NK-92 (cell line): ENCODE data around the gene ARHGAP32.

Experiments used
- DNase-seq: peaks from one replicate; lab custom pipeline; 2025; ENCODE audit not compliant: unreplicated experiment; lab: John Stamatoyannopoulos, UW

The ARHGAP32 gene

DNA sequence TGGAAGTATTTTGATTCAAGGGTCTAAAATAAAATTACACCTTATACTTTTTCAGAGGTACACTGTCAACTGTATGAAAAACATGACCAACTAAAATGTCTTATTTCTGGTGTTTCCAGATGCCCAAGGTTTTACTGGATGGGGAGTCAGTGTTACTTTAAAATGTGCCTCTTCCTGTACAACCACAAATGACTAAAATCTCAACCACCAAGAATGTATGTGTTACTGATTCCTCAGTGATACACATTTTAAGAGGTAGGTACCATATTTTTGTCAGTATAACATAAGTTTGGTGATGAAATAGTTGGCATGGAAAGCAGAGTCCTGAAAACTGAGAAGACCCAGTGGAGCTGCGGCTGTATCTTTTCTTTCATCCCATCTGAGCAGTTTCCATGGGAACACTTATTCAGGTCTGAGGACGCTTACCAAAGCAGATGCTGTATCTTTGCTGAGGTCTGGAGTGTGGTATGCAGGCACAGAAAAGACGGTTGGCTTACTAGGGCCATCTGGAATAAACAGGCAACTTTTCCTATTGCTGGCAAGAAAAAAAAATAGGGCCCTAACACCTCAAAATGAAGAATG, 228.3 kb downstream of the ARHGAP32 start:
- no peak for DNase-seq

DNA sequence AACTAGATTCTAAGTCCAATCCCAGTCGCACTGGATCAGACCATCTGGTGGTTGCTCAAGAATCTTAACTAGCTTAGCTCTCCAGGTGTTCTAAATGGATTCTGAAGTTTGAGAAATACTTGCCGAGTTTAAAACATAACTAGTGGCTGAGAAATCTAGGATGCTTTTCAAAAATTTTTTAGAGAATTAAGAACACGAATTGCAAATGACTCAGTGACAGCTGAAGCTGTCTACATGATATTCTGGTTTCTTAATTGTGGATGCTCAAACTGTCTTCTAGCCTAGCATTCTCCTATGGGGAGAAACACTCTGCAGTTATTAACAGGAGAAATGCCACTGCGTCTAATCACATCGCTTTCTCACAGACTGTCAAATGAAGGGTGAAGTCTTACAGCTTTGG, 229.2 kb downstream of the ARHGAP32 start:
- DNase-seq, result no peak

DNA sequence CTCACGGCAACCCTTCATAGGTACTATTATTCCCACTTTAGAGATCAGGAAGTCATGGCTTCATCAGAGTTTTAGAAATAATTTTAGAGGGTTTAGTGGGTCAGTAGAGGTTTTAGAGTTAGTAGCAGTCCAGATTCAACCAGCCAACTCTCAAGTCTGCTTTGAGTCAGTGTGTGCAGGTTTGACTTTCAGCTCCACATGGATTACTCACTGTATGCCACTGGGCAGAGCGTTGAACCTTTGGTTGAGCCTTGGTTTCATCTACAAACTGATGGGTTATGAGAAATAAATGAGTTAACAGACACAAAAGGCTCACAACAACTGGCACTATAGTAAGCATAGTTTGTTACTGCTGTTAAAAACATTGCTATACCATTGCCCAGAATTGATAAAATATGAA, 230.5 kb downstream of the ARHGAP32 start:
- DNase-seq, result no peak

DNA sequence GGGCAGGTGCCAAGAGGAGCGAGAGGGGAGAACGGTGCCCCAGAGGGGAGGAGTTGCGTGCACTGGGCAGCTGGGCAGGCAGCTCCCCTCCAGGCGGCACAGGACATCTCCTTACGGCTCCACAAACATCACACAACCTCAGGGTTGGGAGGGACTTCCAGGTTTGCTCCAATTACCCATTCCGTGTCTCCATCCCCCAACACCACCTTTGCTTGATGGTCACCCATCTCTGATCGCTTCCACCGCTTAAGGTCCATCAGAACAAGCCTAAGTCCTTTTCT, 235.0 kb downstream of the ARHGAP32 start:
- no peak for DNase-seq

DNA sequence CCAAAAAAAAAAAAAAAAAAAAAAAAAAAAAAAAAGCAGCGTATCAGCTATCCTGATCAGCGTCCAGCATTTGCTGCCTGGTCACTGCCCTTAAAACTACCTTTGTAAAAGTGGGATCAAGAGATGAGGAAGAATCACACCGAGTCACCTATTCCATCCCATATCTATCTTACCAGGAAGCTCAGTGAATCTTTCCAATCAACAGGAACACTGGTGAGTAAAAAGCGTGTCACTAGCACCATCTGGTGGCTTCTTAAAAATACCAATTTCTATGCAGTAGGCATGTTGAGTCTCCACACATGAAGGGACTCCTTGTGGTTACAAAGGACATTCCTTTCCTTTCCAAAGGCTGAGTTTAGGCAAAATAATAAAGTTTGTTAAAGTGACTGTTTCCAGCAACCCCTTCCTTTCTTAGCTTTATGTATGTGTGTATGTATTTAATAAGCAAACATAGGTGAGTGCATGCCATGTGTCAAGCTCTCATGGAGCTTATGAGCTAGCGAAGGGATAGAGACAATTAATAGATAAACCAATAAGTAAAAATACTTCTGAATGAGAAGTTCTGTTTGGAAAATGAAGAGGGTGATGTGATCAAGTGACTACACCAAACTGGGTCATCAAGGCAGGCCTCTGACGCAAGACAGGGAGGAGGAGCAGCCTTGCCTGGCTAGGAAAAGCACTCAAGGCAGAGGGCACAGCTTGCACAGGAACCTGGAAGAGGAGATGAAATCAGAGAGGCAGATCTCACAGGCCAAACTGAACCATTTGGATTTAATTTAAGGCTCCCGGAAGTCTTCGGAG, 235.5 kb downstream of the ARHGAP32 start:
- DNase-seq, result no peak

DNA sequence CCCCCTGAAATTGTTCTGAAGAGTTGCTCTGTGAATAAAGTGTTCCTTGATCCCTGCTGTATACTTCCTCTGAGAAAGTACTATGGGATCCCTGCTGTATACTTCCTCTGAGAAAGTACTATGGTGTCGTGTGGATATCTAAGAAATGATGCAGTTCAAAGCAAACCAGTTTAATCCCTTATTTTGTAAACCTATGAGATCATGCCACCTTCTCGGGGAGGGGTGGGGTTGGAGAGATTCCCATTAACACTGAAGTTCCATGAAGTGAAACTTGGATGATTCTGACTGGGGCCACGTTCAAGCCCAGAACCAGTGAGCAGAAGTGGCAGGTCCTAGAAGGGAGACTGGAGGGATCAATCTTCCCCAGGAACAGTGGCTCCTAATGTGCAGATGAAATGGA, 236.5 kb downstream of the ARHGAP32 start:
- no peak for DNase-seq

DNA sequence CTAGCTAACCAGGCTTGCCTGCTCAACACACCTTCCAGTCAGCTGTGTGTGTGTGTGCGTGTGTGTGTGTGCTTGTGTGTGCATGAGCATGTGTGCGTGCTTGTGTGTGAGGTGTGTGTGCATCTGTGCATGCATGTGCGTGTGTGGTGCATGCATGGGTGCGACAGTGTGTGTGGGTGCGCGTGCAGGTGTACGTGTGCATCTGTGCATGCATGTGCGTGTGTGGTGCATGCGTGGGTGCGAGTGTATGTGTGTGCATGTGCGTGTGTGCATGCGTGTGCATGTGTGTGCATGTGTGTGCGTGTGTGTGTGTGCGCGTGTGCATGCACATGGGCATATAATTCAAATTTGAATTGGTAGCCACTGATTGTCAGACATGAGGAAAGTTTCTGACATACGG, 239.0 kb downstream of the ARHGAP32 start:
- no peak for DNase-seq

DNA sequence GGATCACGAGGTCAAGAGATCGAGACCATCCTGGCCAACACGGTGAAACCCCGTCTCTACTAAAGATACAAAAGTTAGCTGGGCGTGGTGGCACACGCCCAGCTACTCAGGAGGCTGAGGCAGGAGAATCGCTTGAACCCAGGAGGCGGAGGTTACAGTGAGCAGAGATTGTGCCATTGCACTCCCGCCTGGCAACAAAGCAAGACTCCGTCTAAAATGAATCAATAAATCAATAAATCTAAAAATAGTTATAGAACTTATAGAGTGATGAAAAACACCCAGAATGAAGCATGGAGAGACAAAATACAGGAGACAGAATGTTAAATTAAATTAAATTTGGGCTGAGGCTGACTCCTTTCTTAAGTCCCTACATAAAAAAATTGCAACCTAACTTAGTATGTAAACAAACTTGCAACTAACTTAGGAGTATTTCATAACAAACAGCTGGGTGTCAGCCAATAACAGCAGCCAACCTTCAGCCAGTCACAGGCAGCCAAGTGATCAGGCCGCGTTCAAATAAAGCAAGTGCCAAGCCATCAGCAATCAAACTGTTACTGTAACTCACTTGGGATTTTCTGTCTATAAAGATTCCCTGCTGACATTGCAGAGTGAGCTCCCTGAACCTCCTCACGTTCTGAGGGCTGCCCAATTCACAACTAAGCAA, 242.2 kb downstream of the ARHGAP32 start:
- DNase-seq, result no peak

DNA sequence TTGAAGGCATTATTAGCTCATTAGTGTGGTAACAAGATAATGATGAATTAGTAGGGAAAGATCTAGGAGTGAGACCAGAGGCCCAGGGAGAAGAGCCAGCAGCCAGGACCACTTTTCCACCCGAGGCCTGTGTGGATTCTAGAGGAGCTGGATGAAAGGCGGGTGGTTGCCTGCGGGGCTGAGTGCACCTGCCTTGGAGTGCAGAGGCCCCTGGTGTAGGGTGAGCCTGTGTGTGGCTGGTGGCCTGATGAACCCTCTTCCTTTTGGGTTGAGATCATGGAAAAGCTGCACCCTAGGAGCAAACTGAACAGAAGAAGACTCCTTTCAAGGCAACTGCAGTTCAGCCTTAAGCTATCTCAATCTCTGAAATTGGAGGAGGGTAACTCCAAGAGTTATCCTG, 243.5 kb downstream of the ARHGAP32 start:
- DNase-seq, result no peak

DNA sequence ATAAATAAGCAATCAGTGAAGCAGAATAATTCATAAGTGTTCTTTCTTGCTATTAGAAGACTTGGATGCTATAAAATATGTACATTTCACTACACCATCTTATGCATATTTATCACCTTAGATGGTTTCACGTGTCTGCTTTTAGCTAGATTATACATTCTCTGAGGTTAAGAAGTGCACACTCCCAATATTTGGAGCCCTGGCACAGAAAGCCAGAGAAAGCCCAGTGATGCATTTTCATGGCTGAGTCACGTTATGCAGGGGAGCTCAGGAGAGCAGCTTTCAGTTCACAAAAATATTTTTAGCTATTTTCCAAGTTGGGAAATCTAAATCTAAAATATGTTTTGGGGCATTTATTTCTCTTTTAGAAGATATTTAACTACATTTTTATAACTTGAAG, 244.4 kb downstream of the ARHGAP32 start:
- no peak for DNase-seq

DNA sequence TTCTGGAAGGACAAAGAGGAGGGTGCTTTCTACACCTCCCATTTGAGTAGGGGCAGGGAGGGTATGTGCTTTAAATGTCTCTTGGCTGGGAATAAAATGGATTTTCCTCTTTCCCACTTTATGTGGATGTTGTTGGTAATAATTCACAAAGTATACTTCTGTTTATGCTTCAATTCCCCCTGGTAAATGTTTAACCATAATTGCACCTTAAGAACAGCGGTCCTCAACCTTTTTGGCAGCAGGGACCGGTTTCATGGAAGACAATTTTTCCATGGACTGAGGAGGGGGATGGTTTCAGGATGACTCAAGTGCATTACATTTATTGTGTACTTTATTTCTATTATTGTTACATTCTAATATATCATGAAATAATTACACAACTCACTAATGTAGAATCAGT, 245.5 kb downstream of the ARHGAP32 start:
- no peak for DNase-seq

DNA sequence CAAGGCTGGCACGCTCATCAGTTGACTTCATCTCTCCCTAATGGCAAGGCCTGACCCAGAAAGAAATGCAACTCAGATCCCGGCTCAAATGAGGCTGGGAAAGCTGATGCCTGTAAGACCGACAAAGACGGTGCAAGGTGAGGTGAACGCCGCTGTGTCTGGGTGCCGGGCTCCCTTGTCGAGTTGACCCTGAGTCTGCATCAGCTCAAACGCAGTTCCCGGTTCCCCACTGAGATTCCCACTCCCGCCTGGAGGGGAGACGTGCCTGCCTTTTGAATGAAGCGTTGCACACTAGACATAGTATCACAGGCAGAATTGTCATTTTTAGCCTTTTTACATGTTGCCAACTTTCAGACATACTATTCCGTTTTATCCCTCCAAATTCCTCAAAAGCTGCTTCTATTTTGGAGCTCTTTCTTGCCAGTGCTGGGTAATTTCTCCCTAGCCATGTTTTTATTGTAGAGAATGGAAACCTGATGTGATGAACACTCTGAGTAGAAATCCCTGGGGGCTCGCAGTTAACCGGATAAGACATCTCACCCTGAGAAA, 248.6 kb downstream of the ARHGAP32 start:
- DNase-seq, result no peak

DNA sequence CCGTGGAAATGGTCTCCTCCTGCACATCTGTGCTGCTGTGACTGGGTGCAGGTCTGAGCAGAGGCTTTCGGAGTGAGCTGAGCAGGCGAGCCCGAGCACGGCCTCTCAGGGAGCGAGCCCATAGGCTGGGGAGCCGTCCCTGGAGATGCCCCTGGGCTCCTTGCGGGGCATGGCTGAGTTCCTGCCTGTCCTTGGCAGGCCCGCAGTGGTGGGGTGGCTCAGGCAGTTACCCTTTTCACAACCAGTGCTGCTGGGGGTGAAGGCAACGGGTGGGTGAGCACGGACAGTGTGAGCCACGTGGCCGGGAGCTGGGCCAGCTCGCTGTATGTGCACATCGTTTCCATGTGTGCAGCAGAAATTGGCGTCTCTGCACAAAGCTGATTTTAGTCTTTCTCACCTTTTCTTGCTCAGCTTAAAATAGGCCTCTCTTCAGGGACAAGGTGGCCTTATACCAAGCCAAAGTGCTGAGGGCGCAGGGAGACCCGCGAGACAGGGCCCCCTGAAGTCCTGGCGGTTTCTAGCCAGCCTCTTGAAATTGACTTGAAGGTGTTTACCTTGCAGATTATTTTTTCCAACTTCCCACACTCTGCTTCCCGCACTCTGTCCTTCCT, 249.2 kb downstream of the ARHGAP32 start, which contains the start of gene TP53AIP1:
Gene TP53AIP1, minus strand, starts transcription at position 55 of the 611 bp plus-strand sequence. CDS start 5,053 bp downstream, outside the sequence.
- DNase-seq, result no peak

DNA sequence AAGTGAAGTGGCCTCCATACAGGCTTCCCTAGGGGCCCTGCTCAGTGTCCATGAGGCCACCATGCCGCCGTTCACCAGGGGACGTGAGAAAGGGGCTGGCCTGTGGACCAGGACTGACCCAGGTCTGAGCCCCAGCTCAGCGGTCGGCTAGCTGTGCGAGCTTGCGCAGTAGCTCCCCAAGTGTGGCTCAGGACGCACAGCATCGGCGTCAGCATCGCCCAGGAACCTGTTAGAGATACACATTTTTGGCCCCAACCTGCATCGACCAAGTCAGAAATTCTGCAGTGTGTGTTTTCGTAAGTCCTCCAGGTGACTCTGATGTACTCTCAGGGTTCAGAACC, 249.9 kb downstream of the ARHGAP32 start:
- no peak for DNase-seq

DNA sequence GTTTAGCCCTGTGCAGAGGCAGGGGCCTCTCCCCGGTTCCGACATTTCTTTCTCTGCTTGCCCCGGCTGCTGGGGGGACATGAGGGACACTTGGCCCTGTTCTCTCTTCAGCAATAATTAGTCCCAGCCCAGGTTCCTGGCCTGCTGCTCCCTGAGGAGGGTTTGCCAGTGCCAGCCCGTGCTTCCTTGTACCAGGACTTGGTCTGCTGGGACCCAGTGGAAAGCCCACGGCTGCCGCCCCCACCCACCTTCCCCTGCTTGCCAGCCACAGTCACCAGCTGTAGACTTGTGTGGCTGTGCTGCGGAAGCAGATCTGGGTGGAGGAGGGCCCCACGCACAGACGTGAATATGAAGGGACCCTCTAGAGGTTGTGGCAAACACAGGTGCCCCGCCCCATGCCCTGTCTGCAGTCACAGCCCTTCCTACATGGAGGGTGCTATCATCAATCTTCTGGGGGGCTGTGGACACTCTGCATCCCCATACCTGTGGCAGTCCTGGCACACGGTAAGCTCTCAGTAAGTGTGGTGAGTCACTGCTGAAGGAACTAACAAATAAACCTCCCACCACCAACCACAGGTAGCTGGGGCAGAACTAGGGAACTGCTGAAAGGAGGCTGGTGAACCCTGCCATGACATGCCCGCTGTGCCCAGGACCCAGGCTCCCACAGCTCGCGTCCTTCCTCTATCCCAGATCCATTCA, 250.4 kb downstream of the ARHGAP32 start:
- DNase-seq, result no peak

DNA sequence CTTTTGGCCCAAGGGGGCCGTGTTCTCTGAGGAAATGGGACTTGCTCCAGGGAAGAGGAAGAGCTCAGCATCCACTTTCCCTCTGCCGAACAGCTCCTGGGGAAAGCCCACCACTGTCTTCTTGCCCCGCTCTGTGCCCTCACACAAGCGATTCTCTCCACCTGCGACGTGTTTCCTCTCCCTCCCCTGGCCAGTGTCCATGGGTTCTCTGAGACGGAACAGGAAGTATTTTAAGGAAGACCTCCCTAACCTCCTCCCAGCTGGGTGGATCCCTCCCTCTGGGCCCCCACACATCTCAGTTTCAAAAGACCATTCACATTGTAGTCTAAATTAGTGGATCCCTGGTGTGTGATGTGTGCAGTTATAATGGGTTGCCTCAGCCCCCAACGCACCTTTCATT, 251.0 kb downstream of the ARHGAP32 start:
- no peak for DNase-seq

DNA sequence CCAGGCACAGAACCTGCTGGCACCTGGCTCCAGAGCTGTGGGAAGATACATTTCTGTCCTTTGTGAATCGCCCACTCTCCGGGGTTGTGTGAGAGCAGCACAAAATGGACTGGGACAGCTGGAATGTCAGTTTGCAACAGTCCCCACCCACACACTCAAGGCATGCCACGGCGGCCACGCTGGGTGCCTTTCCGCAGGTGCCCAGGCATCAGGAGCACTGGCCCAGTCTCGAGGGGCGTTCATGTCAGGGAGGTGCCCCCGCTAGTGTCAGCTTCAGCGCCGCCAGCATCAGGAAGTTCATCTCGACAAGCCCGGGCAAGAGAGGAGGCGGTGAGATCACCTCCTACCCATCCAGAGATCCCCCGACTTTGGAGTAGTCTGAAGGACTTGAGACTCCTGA, 251.5 kb downstream of the ARHGAP32 start:
- no peak for DNase-seq

DNA sequence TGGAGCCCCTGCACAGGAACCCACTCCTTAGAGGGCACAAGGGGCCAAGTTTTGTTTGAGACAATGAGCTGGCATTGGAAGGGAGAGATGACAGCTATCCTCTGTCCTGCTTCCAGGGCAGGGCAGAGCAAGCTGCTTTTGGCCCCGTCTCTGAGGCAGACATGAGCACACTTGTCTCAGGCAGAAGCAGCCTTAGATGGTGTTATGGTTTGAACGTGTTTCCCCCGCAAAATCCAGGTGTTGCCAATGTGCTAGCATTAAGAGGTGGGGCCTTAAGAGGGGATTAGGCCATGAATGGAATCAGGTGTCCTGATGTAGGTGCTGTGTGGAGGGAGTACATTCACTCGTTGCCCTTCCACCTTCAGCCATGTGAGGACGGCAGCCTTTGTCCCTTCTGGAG, 252.0 kb downstream of the ARHGAP32 start:
- no peak for DNase-seq

DNA sequence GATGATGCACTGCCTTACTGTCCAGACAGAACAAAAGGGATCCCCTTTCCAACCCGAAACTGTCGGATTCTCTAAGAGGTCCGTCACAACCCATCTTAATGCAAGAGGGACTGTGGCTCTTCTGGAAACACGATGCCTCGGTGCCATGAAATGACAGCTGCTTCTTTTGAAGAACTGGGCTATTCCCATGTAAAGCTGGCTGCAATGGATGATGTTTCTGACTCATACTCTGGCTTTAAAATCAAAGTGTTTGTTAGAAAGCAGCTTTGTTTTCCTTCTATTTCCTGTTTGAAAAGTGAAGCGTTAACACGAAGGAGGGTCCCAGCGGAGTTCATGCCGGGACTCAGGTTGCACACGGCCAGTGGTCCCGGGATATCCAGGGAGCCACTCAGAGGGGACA, 252.5 kb downstream of the ARHGAP32 start:
- no peak for DNase-seq

DNA sequence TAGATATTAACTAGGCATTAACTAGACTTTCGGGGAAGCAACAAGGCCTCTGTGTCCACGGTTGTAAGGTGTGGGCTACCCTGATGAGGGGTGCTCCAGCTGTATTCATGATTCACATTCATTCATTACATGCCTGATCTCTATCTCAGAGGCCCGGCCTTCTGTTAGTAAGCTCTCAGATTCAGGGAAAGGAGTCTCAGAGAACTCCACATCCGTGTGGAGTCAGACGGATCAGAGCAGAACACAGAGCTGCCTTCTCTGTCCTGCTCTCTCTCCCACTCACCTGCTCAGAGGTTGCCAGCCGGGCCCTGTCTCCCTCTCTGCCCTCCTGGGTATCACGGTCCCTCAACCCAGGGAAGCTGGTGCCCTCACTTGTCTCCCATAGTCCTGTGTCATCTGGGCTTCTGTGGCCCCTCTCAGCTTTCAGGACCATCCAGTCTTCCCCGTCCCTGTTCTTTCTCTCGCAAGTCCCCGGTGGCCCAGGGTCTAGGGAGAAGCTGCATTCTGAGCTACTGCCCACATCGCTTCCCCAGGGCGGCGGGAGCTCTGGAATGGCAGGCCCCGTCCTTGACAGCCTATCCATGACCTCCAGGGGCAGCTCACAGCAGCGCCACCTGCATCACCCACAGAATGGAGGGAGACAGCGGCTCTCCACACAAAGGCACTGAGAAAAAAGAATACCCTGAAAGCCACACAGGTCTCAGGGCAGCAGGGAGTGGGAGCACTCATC, 253.8 kb downstream of the ARHGAP32 start:
- no peak for DNase-seq

DNA sequence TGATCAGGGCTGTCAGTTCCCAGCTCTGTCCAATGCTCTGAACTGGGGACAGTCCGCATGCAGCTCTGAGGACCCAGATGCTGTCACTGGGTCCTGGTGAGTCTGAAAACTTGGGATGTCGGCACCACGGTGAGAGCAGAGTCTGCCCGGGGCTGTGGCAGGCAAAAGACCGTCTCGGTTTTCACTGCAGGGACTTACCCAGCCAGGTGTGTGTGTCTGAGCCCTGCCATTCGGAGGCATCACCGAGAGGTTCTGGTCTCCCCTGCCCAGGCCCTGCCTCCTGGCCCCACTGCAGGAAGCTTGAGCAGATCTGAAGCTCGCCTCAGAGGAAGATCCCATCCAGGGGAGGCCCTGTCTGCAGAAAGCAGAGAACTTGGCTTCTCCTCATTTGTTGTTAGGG, 254.6 kb downstream of the ARHGAP32 start:
- DNase-seq, result no peak
